Stimulated activated naive CD4-positive, alpha-beta T cell treated with Interleukin-2 at 50 U/mL for 16 hours (primary cell): ENCODE measurements around the gene MUTYH.
"Not testable (repeated sequence)": the region's sequence is repeated elsewhere in the genome, so short reads cannot be mapped to it uniquely, and the experiment has no call there.

Experiments used
- DNase-seq: peaks from one replicate; lab custom pipeline; 2025; lab: John Stamatoyannopoulos, UW

Gene MUTYH

GRCh38 chr1:45321444-45321843, 18.8 kb downstream of the MUTYH start:
- no peak for DNase-seq

- no peak for DNase-seq
These were observed 20.5 kb downstream of the MUTYH start for GRCh38 chr1:45319761-45320160.

- no peak for DNase-seq
These were observed 23.1 kb downstream of the MUTYH start for GRCh38 chr1:45317166-45317565.

DNA sequence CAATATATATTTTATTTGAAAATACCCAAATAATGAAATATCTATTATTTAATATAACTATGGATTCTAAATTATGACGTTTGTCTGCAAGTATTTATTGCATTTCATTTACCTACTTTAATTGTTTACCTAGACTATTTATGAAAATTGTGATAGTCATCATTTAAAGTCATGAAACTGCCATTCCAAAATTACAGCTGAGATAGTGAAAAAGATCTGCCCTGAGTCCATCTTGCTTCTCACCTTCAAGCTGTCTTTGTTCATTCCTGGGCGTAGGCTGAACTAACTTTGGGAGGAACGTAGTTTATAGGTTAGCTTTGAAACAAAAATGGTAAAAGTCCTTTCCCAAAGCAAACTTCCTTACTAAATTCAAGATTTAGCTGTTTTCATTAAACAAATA, 26.0 kb downstream of the MUTYH start:
- DNase-seq, result no peak

DNA sequence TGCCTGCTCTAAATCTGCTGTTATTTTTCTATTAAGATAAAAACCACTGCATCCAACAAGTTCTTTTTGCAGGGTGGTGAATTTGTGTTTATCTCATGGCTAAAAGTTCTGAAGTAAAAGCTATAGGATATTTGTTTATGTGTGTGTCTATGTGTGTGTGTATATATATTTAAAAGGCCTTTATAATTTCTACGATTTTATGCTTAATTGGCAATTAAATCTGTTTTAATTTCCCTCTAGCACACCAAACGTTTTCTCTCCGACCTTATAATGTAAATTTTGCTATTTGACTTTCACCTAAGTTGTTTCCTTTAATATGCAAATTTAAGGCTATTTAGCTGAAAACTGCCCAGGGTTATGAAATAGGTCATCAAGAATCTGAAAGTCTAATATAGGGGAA, 33.3 kb downstream of the MUTYH start:
- no peak for DNase-seq

DNA sequence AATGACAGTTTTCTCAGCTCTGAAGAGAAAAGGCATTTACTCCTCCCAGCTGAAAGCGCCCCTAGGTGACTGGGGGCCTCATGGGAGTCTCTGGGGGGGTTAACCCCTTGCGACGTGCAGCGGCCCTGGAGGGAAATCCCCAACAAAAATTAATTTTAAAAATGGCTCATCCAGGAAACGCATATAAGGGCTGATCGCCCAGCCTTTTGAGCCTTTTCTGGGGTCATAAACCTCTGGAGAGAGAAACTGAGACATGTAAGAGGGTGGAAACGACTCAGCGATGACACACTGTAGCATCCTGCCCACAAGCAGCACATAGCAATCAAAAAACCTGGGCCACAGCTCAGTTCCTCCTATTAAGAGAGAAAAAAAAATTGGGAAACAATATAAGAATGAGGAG, 33.9 kb downstream of the MUTYH start:
- peak; percentile 16 for DNase-seq

DNA sequence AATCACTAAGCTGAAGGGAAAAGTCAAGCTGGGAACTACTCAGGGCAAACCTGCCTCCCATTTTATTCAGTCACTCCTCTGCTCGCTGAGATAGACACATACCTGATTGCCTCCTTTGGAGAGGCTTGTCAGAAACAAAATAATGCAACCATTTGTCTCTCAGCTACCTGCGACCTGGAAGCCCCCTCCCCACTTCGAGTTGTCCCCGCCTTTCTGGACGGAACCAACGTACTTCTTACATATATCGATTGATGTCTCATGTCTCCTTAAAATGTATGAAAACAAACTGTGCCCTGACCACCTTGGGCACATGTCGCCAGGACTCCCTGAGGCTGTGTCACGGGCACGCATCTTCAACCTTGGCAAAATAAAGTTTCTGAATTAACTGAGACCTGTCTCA, 35.0 kb downstream of the MUTYH start:
- DNase-seq, result no peak

DNA sequence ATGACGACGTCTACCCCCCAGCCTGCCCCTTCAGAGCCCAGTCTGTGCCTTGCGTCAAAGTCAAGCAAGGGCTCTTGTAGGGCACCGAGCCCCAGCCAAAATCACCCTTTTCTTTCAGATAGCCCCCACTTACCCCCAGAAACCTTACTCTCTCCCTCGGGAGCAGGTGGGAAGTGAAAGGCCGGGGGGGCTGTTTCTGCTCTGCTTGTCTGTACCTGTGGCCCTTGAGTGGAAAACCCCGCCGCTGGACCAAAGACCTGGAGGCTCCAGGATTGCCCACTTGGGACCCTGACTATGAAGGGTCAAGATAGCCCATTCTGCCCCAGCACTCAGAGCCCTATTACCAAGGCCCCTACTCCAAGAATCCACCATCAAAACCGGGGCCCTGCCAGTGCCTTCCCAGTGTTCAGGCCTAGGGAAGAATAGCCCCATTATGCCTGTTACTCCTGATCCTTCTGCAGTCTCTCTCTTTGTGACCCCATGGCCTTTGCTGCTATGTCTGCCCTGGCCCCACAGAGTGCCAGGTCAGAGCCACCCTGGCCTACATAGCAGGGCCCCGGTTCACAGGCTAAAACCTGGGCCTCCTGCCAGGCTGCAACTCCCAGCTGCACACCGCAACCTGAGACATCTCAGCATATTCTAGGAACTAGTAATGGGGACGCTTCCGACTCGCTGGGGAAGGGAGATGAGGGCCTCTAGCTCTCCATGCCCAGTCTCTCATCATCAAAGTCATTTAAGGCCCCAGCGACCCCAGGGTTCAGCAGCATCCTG, 35.7 kb downstream of the MUTYH start:
- no peak for DNase-seq

GRCh38 chr1:45303520-45304310, 36.5 kb downstream of the MUTYH start:
- DNase-seq, result peak; percentile 99

- DNase-seq, result no peak
These were observed 37.6 kb downstream of the MUTYH start for GRCh38 chr1:45302505-45303150.

GRCh38 chr1:45300669-45300997, 39.6 kb downstream of the MUTYH start:
- no peak for DNase-seq

GRCh38 chr1:45299981-45300668, 40.1 kb downstream of the MUTYH start:
- DNase-seq, result no peak

- DNase-seq, result no peak
These were observed 40.9 kb downstream of the MUTYH start for GRCh38 chr1:45299296-45299695.

DNA sequence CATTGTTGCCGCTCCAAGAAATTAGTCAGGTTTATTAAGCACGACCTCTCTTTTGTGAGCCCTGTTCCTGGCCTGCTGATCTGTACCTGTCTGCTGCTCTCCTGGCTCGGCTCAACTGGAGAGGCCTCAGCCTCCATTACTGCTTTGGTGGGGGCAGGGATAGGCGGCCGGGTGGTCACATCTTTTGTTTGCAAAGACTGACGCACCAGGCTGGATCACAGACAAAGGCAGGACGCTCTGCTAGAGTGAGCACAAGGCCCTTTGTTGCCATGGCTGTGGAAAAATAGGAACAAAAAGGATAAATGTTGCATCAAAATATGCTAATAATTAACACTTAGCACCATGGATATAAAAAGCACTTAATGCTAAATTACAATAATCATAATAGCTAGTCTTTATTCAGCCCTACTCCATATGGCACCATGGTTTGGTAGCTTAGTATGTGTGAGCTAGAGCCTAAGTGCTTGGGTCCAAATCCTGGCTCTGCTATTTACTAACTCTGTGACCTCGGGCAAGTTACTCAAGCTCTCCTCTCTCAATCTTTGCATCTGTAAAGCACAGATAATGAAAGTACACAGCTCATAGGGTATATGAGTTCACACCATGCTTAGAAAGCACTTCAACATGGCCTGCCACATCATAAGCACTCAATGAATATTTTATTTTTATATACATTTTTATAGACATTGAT, 42.4 kb downstream of the MUTYH start:
- DNase-seq, result no peak

- no peak for DNase-seq
These were observed 48.5 kb downstream of the MUTYH start for GRCh38 chr1:45291716-45292115.

GRCh38 chr1:45291002-45291401, 49.2 kb downstream of the MUTYH start:
- not testable (repeated sequence) for DNase-seq

- not testable (repeated sequence) for DNase-seq
These were observed 53.7 kb downstream of the MUTYH start for GRCh38 chr1:45286521-45286920.

DNA sequence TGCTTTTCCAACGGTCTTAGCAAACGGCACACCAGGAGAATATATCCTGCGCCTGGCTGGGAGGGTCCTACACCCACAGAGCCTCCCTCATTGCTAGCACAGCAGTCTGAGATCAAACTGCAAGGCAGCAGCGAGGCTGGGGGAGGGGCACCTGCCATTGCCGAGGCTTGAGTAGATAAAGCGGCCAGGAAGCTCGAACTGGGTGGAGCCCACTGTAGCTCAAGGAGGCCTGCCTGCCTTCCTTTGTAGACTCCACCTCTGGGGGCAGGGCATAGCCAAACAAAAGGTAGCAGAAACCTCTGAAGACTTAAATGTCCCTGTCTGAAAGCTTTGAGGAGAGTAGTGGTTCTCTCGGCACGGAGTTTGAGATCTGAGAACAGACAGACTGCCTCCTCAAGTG, 55.4 kb downstream of the MUTYH start:
- not testable (repeated sequence) for DNase-seq

- no peak for DNase-seq
These were observed 57.9 kb downstream of the MUTYH start for GRCh38 chr1:45282351-45282750.
